ENCODE results near the gene AREL1. TPM values are rescaled to one million over a fixed set of nuclear protein-coding genes. Genes with fewer than 3 reads are reported as not detected.

Gene AREL1
- total and polyA plus RNA-seq, 10 donors, result 5.9 to 54.7 (median 39.8) TPM

DNA sequence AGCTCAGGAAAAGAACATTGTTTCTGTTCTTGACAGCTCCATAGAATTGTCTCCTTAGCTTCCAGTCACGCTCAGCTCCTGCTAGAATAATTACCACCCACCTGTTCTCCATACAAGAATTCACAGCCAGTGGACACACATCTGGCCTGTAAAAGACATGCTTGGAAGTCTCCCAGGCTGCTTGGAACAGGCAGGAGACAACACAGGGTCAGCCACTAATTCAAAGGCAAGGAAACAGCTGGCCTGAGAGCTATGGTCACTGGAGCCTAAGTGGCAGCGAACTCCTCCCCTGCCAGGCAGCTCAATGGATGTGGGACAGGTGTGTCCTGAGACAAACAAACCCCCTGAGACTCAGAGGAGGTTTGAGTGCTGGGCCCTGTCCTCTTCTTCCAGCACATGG is 77.9 kb downstream of the AREL1 start:
- Histone ChIP-seq H3K36me3 (no peaks in the 10 kb centered on the region), H3K9me3 (no peaks in the 10 kb centered on the region), H3K4me3 (no peak overlapping the region), H3K27me3 (replicated peaks in 1 of 7) (no peaks in the 10 kb centered on the region), H3K4me1 (peaks cover 0 to 30% (median 0%) of the 10 kb centered on the region in 6 donors), H3K27ac (no peak overlapping the region)
- peak; percentile 32 for DNase-seq
- intact Hi-C loops (cut with DNase I; ENCODE audit: low total_unique reads), result no loop called here
- 84 to 91% (median 89%) methylated on average over 2 of the region's 2 CpGs for WGBS, 5 donors
- TF ChIP-seq POLR2A (IDR thresholded peaks at IDR 0.05) (no peak), POLR2AphosphoS5 (IDR thresholded peaks at IDR 0.05) (no peak)
- TF ChIP-seq, protein P1, sequence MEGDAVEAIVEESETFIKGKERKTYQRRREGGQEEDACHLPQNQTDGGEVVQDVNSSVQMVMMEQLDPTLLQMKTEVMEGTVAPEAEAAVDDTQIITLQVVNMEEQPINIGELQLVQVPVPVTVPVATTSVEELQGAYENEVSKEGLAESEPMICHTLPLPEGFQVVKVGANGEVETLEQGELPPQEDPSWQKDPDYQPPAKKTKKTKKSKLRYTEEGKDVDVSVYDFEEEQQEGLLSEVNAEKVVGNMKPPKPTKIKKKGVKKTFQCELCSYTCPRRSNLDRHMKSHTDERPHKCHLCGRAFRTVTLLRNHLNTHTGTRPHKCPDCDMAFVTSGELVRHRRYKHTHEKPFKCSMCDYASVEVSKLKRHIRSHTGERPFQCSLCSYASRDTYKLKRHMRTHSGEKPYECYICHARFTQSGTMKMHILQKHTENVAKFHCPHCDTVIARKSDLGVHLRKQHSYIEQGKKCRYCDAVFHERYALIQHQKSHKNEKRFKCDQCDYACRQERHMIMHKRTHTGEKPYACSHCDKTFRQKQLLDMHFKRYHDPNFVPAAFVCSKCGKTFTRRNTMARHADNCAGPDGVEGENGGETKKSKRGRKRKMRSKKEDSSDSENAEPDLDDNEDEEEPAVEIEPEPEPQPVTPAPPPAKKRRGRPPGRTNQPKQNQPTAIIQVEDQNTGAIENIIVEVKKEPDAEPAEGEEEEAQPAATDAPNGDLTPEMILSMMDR (IDR thresholded peaks at IDR 0.05 in 8 of 11, conservative IDR thresholded peaks at IDR 0.05 in 3 of 11), result no peak

DNA sequence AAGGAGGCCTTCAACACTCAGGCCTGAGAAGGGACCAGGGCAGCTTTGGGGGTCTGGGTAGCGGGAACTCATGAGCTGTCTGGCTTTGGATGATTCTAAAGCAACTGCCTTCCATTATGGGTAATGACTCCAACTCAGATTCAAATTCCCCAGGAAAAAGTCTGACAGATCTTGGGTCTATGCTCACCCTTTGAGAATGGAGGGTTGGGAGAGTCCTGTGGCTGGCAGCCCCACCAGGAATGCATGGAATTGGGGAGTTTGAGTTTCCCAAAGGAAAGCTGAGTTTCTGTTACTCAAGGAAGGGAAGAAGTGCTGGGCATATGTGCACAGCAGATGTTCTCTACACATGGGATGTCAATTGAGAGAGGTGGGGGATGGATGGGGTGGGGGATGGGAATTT is 78.4 kb downstream of the AREL1 start:
- TF ChIP-seq POLR2AphosphoS5 (IDR thresholded peaks at IDR 0.05) (no peak), POLR2A (IDR thresholded peaks at IDR 0.05) (no peak)
- TF ChIP-seq, protein P1 (IDR thresholded peaks at IDR 0.05 in 8 of 11, conservative IDR thresholded peaks at IDR 0.05 in 3 of 11), result no peak
- peak; percentile 10 for DNase-seq
- intact Hi-C loops (cut with DNase I; ENCODE audit: low total_unique reads), result no loop called here
- H3K27ac ChIP-seq, result no peak overlapping the region
- 86 to 96% (median 94%) methylated on average over 1 of the region's 1 CpG for WGBS, 5 donors
- no peaks in the 10 kb centered on the region for H3K36me3 ChIP-seq
- peaks cover 0 to 30% (median 0%) of the 10 kb centered on the region in 6 donors for H3K4me1 ChIP-seq
- H3K9me3 ChIP-seq, result no peaks in the 10 kb centered on the region
- no peaks in the 10 kb centered on the region for H3K27me3 ChIP-seq (replicated peaks in 1 of 7)
- H3K4me3 ChIP-seq, result no peak overlapping the region

- H3K27ac ChIP-seq, result no peak overlapping the region
- H3K4me1 ChIP-seq, result peaks cover 0 to 15% (median 3%) of the 10 kb centered on the region in 6 donors
- intact Hi-C loops (cut with DNase I; ENCODE audit: low total_unique reads), result no loop called here
- no peak overlapping the region for H3K4me3 ChIP-seq
- no peaks in the 10 kb centered on the region for H3K9me3 ChIP-seq
- peak; percentile 35 for DNase-seq
- WGBS, 5 donors, result 73 to 86% (median 80%) methylated on average over 15 of the region's 15 CpGs
- H3K36me3 ChIP-seq, result no peaks in the 10 kb centered on the region
- TF ChIP-seq, protein P1 (IDR thresholded peaks at IDR 0.05 in 8 of 11, conservative IDR thresholded peaks at IDR 0.05 in 3 of 11), result no peak
- TF ChIP-seq POLR2AphosphoS5 (IDR thresholded peaks at IDR 0.05), result no peak
- TF ChIP-seq POLR2A (IDR thresholded peaks at IDR 0.05), result no peak
- no peaks in the 10 kb centered on the region for H3K27me3 ChIP-seq (replicated peaks in 1 of 7)
Observed at GRCh38 chr14:74630881-74631690, 81.8 kb downstream of the AREL1 start.

GRCh38 chr14:74628418-74628817 is 84.5 kb downstream of the AREL1 start:
- H3K36me3 ChIP-seq, result no peaks in the 10 kb centered on the region
- no peaks in the 10 kb centered on the region for H3K27me3 ChIP-seq (replicated peaks in 1 of 7)
- 68 to 89% (median 83%) methylated on average over 5 of the region's 5 CpGs for WGBS, 5 donors
- TF ChIP-seq POLR2A (IDR thresholded peaks at IDR 0.05), result no peak
- TF ChIP-seq, protein P1 (IDR thresholded peaks at IDR 0.05 in 8 of 11, conservative IDR thresholded peaks at IDR 0.05 in 3 of 11), result no peak
- TF ChIP-seq POLR2AphosphoS5 (IDR thresholded peaks at IDR 0.05), result no peak
- H3K4me1 ChIP-seq, result peaks cover 0 to 15% (median 0%) of the 10 kb centered on the region in 6 donors
- intact Hi-C loops (cut with DNase I; ENCODE audit: low total_unique reads), result no loop called here
- no peak for DNase-seq
- H3K4me3 ChIP-seq, result no peak overlapping the region
- no peaks in the 10 kb centered on the region for H3K9me3 ChIP-seq
- no peak overlapping the region for H3K27ac ChIP-seq
